Measurements from ENCODE around the gene ADGRG6. TPM values are rescaled to one million over a fixed set of nuclear protein-coding genes. Genes with fewer than 3 reads are reported as not detected.

The ADGRG6 gene
- total and polyA plus RNA-seq, 2 donors (not counting 3 experiments of a cell fraction or from before 2014, with no cell fraction given): 99.3 to 166 TPM

GRCh38 chr6:142355520-142356174 is 53.8 kb downstream of the ADGRG6 start:
- intact Hi-C loops (cut with micrococcal nuclease) (no loop called here), dilution Hi-C loops (cut with MboI; ENCODE audit: extremely low pct_ligation_motif_present, low sequenced_read_pairs) (no loop called here)
- peaks cover 9% of the 10 kb centered on the region for H3K4me1 ChIP-seq (ENCODE audit: control insufficient read depth, extremely low read depth, insufficient read depth, low read length)
- H4K20me1 ChIP-seq (replicated peaks; ENCODE audit: control insufficient read depth, extremely low read depth, insufficient read depth, low read length): peaks cover 4% of the 10 kb centered on the region
- no peak overlapping the region for H3K4me2 ChIP-seq (ENCODE audit: insufficient read depth, low read length)
- no peak for TF ChIP-seq FOS (IDR thresholded peaks at IDR 0.05; ENCODE audit: borderline replicate concordance, insufficient read depth, low read length)
- TF ChIP-seq MYC (IDR thresholded peaks at IDR 0.05; ENCODE audit: low read depth, low read length): no peak
- no peak for TF ChIP-seq EZH2 (IDR thresholded peaks at IDR 0.05; ENCODE audit: borderline replicate concordance, low read depth, low read length, severe bottlenecking)
- no peak for TF ChIP-seq GATA2 (IDR thresholded peaks at IDR 0.05; ENCODE audit: insufficient read depth, insufficient read length, low read depth, low read length)
- no peak for TF ChIP-seq JUN (IDR thresholded peaks at IDR 0.05; ENCODE audit: borderline replicate concordance, insufficient read depth, insufficient read length, low read depth)
- TF ChIP-seq, protein P1, sequence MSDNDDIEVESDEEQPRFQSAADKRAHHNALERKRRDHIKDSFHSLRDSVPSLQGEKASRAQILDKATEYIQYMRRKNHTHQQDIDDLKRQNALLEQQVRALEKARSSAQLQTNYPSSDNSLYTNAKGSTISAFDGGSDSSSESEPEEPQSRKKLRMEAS (IDR thresholded peaks at IDR 0.05; ENCODE audit: insufficient read depth, insufficient read length): no peak
- no peak for TF ChIP-seq POLR2AphosphoS5 (IDR thresholded peaks at IDR 0.05; ENCODE audit: insufficient read depth, low read depth, low read length)
- TF ChIP-seq, protein P2, sequence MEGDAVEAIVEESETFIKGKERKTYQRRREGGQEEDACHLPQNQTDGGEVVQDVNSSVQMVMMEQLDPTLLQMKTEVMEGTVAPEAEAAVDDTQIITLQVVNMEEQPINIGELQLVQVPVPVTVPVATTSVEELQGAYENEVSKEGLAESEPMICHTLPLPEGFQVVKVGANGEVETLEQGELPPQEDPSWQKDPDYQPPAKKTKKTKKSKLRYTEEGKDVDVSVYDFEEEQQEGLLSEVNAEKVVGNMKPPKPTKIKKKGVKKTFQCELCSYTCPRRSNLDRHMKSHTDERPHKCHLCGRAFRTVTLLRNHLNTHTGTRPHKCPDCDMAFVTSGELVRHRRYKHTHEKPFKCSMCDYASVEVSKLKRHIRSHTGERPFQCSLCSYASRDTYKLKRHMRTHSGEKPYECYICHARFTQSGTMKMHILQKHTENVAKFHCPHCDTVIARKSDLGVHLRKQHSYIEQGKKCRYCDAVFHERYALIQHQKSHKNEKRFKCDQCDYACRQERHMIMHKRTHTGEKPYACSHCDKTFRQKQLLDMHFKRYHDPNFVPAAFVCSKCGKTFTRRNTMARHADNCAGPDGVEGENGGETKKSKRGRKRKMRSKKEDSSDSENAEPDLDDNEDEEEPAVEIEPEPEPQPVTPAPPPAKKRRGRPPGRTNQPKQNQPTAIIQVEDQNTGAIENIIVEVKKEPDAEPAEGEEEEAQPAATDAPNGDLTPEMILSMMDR (IDR thresholded peaks at IDR 0.05; ENCODE audit: extremely low read depth in 1 of 2, insufficient read depth in 1 of 2, low read depth in 1 of 2, low read length in 2 of 2): no peak
- TF ChIP-seq POLR2A (IDR thresholded peaks at IDR 0.05; ENCODE audit: low read depth, low read length): no peak
- ChIA-PET CTCF (interaction anchor here (1.0 to 1.8 kb wide), 5 partner anchors 11 to 123 kb away, joined by 3 to 6 read pairs (median 4); no protein-coding TSS in a partner anchor), POLR2A (no interaction called here)
- H2AFZ ChIP-seq (ENCODE audit: low read depth, low read length): no peak overlapping the region
- H3K9me1 ChIP-seq (replicated peaks; ENCODE audit: control insufficient read depth, extremely low read depth, insufficient read depth, low read length): peaks cover 3% of the 10 kb centered on the region
- no peak for DNase-seq (ENCODE audit: low read depth, low spot score)
- no TSS peak for BruUV-seq (replicated peaks)
- H3K9ac ChIP-seq (replicated peaks; ENCODE audit: extremely low read depth, insufficient read depth, low read length): no peak overlapping the region
- no peaks in the 10 kb centered on the region for H3K9me3 ChIP-seq (replicated peaks; ENCODE audit: control insufficient read depth, insufficient read depth, low read length)
- H3K79me2 ChIP-seq (ENCODE audit: control insufficient read depth, insufficient read depth, low read length): peaks cover 45% of the 10 kb centered on the region
- peaks cover 0 to 2% of the 10 kb centered on the region in 2 experiments for H3K36me3 ChIP-seq (ENCODE audit: control insufficient read depth in 2 of 2, extremely low read depth in 1 of 2, insufficient read depth in 2 of 2, low read length in 2 of 2)
- FAIRE-seq: no peak
- H3K27me3 ChIP-seq (ENCODE audit: control insufficient read depth in 2 of 2, insufficient read depth in 2 of 2, low read length in 2 of 2): no peaks in the 10 kb centered on the region
- H3K27ac ChIP-seq (ENCODE audit: insufficient read depth, low read depth, low read length): no peak overlapping the region
- no peak overlapping the region for H3K4me3 ChIP-seq (replicated peaks in 1 of 3; ENCODE audit: insufficient read depth in 1 of 3, low read depth in 1 of 3, low read length in 3 of 3)

Measured in endothelial cell of umbilical vein (primary cell).